Stimulated activated naive CD8-positive, alpha-beta T cell treated with anti-CD3 and anti-CD28 coated beads, Interleukin-15, amount 100 ng/mL, for 72 hours (primary cell): ENCODE results near the gene KDR.
A peak's percentile ranks its signal among the peaks of the same experiment; 100 is the strongest.

Experiments
- ATAC-seq: fragments of 150-1000 bp; cut with Tn5 transposase; 2 replicates; pipeline ENCODE4 v1.10.0; 2021; ENCODE audit warnings: mild to moderate bottlenecking, moderate library complexity
- DNase-seq, 2 donors: peaks; one replicate each; pipeline ENCODE4 v3.0.0; 2021 to 2022
- H3K27ac Mint-ChIP-seq, 2 donors: one replicate each; pipeline ENCODE4 v1.8.0; 2022; ENCODE audit warnings: mild to moderate bottlenecking in 2 of 2, mixed read lengths in 2 of 2, moderate library complexity in 2 of 2
- H3K27me3 Mint-ChIP-seq: one replicate; pipeline ENCODE4 v1.8.0; 2022; ENCODE audit warnings: mixed read lengths
- H3K4me1 Mint-ChIP-seq: one replicate; pipeline ENCODE4 v1.8.0; 2022; ENCODE audit warnings: mild to moderate bottlenecking, mixed read lengths
- H3K4me3 Mint-ChIP-seq, 2 donors: one replicate each; pipeline ENCODE4 v1.8.0; 2022; ENCODE audit warnings: mild to moderate bottlenecking in 2 of 2, mixed read lengths in 2 of 2, moderate library complexity in 1 of 2
- H3K9me3 Mint-ChIP-seq, 2 donors: one replicate each; pipeline ENCODE4 v1.8.0; 2022; ENCODE audit warnings: mixed read lengths in 2 of 2

KDR gene

DNA sequence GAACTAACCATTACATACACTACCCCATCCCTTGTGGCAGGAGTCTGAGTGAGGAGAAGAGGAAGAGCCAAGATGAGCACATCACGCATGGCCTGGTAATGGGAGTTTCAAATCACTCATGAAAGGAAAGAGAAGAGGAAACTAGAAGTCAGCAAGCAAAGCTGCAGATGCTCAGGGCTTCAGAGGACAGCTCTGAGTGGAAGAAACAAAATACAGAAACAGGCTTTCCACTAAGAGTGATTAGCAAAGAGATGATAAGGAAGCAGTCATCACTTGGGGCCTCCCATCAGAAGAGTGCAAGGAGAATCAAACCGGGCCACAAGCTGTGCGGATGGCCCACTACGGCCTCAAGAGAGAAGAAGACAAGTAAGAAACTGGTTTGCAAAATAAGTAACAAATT, 25.6 kb downstream of the KDR start:
- H3K27ac Mint-ChIP-seq: no peak overlapping the region
- no peak for ATAC-seq
- no peaks in the 10 kb centered on the region for H3K9me3 Mint-ChIP-seq
- peaks cover 7% of the 10 kb centered on the region for H3K27me3 Mint-ChIP-seq
- no peaks in the 10 kb centered on the region for H3K4me1 Mint-ChIP-seq
- DNase-seq: no peak
- H3K4me3 Mint-ChIP-seq: no peak overlapping the region

DNA sequence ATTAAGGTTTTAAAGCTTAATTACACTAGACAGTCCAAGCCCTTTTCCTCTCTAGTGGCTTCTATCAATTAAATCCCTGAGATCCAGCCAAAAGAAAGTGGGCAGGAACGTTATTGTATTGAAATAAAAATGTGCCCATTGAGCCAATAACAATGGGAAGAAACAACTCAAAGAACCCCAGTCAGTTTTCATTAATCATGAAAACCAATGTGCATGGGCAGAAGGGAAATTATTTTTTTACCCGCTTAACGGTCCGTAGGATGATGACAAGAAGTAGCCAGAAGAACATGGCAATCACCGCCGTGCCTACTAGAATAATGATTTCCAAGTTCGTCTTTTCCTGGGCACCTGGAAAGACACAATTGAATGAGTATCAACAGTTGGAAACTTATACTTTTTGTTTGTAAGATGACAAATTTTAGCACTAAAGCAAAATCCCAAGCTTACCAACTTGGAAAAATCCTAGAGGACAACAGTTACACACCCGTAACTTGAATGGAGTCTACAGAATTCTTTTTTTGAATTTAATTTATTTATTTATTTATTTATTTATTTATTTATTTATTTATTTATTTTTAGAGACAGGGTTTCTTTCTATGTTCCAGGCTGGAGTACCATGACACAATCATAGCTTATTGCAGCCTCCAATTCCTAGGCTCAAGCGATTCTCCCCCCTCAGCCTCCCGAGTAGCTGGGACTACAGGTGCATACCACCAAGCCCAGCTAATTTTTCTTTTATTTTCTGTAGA, 26.8 kb downstream of the KDR start:
- Mint-ChIP-seq H3K27me3 (peaks cover 12% of the 10 kb centered on the region), H3K27ac (no peak overlapping the region), H3K4me1 (no peaks in the 10 kb centered on the region), H3K4me3 (no peak overlapping the region), H3K9me3 (no peaks in the 10 kb centered on the region)
- ATAC-seq (no peak), DNase-seq (no peak)

DNA sequence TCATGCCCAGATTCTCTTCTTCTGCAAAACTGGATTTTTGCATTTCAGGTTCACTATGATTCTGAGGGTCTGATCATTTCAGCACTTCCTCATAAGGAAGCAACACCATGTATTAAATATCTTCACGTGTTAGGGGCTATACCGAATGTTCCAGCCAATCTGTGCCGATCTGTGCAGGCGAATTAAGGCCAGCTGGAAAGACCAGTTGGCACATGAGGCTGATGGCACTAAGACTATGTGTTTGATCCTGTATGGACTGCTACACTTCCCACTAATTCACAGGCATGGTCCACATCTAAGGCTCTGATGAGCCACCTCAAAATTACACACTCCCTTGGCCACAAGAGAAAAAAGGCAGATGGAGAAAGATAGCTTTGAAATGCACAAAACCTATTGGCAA, 28.8 kb downstream of the KDR start:
- DNase-seq (no peak), ATAC-seq (no peak)
- H3K27ac Mint-ChIP-seq: no peak overlapping the region
- H3K27me3 Mint-ChIP-seq: peaks cover 12% of the 10 kb centered on the region
- no peaks in the 10 kb centered on the region for H3K9me3 Mint-ChIP-seq
- H3K4me3 Mint-ChIP-seq: no peak overlapping the region
- H3K4me1 Mint-ChIP-seq: no peaks in the 10 kb centered on the region

DNA sequence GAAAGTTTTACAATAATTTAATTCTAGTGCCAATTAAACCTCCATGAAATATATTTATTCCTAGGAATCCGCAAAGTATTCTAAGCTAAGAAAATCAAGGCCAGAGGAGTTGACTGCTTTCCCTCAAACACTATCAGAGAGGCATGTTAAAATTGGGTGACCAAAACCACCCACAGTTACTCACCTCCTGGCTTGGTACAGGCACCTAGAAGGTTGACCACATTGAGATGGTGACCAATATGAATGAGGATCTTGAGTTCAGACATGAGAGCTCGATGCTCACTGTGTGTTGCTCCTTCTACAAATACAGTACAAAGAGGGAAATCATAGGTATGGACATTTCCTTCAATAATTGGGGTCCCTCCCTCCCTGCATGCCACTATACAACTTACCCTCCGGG, 29.4 kb downstream of the KDR start:
- Mint-ChIP-seq H3K4me1 (no peaks in the 10 kb centered on the region), H3K9me3 (no peaks in the 10 kb centered on the region), H3K27ac (no peak overlapping the region), H3K27me3 (peaks cover 12% of the 10 kb centered on the region), H3K4me3 (no peak overlapping the region)
- no peak for DNase-seq
- ATAC-seq: no peak

DNA sequence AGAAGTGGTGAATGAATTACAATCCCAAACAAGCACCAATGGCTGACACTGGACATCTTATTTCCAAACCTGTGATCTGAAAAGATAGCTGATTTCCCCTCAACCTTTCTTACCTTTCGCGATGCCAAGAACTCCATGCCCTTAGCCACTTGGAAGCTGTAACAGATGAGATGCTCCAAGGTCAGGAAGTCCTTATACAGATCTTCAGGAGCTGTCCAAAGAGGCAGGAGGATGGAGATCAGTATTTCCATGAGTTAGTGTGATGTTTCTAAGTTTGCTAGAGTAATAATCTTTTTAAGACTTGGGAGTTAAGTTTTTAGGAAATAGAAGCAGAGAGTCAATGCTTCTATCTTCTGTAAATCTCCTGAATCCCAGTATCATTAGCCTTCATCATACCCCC, 32.9 kb downstream of the KDR start:
- Mint-ChIP-seq H3K4me1 (peaks cover 5% of the 10 kb centered on the region), H3K4me3 (no peak overlapping the region), H3K9me3 (no peaks in the 10 kb centered on the region), H3K27me3 (peaks cover 13% of the 10 kb centered on the region), H3K27ac (no peak overlapping the region)
- DNase-seq (no peak), ATAC-seq (no peak)

DNA sequence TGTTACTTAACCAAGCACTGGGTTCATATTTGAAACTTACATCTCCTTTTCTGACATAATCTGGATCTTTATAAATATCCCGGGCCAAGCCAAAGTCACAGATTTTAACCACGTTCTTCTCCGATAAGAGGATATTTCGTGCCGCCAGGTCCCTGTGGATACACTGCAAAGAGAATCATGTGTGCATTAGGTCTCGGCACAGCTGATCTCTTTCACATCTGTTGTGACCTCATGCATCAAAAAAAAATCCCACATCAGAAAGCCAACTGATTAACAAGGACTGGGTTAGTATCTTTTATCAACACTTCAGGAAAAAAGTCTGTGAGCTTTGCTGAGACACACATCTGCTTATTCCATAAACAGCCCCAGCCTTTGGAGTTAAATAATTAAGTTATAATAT, 35.5 kb downstream of the KDR start:
- peaks cover 14% of the 10 kb centered on the region for H3K27me3 Mint-ChIP-seq

DNA sequence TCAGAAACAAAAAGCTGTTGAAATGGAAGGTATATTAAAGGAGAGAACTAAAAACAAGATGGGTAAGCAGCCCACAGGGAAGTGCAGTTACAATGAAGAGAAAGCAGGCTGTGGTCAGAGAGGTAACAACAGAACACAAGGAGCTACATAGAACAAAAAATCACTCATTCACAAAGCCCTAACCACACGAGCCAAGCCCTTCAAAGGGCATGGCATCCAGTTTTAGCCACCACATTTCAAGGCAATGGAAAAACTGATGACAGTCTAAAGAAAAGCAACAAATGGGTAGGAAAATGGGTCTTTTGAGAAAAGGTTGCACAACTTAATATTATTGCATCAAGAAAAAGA, 37.5 kb downstream of the KDR start:
- Mint-ChIP-seq H3K9me3 (no peaks in the 10 kb centered on the region), H3K27ac (no peak overlapping the region), H3K4me1 (peaks cover 6% of the 10 kb centered on the region), H3K4me3 (no peak overlapping the region), H3K27me3 (peaks cover 7% of the 10 kb centered on the region)
- DNase-seq (no peak), ATAC-seq (no peak)

More for the DNA sequence above, 35.5 kb downstream of the KDR start:
- no peak overlapping the region for H3K27ac Mint-ChIP-seq
- DNase-seq (no peak), ATAC-seq (no peak)
- H3K4me1 Mint-ChIP-seq: peaks cover 6% of the 10 kb centered on the region
- no peak overlapping the region for H3K4me3 Mint-ChIP-seq
- no peaks in the 10 kb centered on the region for H3K9me3 Mint-ChIP-seq

DNA sequence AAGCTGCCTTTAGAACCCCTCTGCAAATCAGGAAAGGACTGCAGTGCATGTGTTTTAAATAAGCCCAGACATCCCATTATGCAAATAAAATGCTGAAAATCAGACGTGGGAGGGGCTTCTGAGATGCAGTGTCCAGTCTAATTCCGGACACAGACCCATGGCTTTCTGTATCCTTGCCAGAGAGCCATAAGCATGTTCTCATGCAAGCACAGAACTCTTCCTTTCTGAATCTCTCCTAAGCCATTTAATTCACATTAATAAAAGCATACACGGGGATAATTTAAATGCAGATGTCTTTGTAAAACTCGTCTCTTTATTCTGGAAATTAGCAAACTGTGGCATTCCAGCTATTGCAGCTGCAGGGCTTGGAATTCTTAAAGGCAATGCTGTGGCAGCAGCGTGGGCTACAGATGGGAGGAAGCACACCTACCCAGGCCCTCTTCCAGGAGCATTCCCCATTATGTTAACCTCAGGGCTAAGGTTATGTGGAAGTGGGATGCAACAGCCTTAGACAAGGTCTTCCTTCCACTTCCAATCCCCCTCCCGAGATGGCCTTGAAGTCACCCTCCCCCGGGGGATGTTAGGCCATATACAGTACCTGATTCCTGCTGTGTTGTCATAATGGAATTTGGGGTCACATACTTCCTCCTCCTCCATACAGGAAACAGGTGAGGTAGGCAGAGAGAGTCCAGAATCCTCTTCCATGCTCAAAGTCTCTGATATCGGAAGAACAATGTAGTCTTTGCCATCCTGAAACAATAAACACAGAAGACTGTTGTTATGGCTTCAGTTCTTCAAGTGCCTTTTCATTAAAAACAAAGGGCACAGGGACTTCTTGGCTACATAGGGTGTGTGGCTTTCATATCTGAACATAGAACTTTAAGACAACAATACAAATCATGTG, 38.1 kb downstream of the KDR start:
- H3K4me1 Mint-ChIP-seq: peaks cover 6% of the 10 kb centered on the region
- H3K9me3 Mint-ChIP-seq: no peaks in the 10 kb centered on the region
- no peak overlapping the region for H3K4me3 Mint-ChIP-seq
- DNase-seq: no peak
- H3K27ac Mint-ChIP-seq: no peak overlapping the region
- peaks cover 7% of the 10 kb centered on the region for H3K27me3 Mint-ChIP-seq
- ATAC-seq: no peak

DNA sequence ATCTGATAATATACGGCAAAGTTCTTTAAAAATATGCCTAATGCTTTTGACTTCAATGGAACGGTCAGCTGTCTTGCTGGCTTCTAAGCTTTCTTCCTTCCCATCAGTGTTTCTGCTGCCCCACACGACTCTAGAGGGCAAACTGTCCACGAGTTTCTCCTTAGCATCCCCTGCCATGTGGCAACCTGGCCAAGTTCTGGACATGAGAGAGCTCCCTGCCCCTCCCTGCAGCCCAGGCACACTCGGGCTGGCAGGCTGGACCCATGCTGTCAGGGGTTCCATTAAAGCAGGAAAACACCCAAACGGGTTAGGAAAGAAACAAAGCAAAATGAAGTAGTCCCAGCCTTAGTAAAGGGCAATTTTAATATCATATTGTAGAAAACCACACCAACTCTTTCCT, 38.8 kb downstream of the KDR start:
- ATAC-seq: no peak
- peaks cover 7% of the 10 kb centered on the region for H3K27me3 Mint-ChIP-seq
- no peaks in the 10 kb centered on the region for H3K9me3 Mint-ChIP-seq
- no peak overlapping the region for H3K4me3 Mint-ChIP-seq
- H3K27ac Mint-ChIP-seq: no peak overlapping the region
- H3K4me1 Mint-ChIP-seq: peaks cover 6% of the 10 kb centered on the region
- no peak for DNase-seq

DNA sequence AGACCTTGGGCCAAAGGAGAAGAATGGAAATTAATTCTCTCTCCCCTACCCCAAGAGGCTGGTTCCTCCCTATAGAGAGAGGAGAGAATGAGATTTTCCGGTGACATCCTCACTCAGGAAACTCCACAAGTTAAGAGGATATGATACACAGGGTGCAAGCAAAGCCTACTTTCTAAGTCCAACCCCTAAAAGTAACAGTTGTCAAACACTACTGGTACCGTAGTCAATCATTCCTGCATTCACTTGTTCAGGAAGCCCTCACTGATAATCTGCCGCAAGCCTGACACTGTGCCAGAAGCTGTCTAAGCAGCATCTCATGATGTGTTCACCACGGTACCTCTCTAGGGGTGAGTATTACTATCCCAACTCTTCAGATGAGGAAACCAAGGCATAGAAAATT, 41.7 kb downstream of the KDR start:
- no peaks in the 10 kb centered on the region for H3K9me3 Mint-ChIP-seq

DNA sequence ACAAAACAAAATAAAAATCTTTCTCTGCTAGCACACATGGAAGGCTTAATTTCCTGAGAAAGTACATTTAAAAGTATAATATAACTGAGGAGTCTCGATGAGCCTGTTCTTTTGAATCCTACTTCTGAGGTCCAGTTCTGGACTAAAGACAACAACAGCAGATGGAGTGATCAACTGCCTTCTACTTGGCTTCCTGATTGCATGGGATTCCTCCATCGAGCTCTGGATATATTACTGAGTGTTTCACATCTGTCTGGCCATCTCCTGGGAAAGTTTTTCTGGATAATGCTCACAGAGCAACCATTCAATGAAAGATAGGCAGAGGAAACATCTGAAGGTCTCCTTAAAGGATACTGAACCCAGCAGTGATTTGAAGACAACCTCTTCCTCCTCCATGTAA, 42.6 kb downstream of the KDR start:
- Mint-ChIP-seq H3K4me3 (no peak overlapping the region), H3K9me3 (no peaks in the 10 kb centered on the region), H3K27me3 (peaks cover 26% of the 10 kb centered on the region), H3K4me1 (peaks cover 3% of the 10 kb centered on the region), H3K27ac (no peak overlapping the region)
- ATAC-seq: no peak
- no peak for DNase-seq

More for the DNA sequence above, 41.7 kb downstream of the KDR start:
- ATAC-seq: no peak
- no peak overlapping the region for H3K27ac Mint-ChIP-seq
- H3K27me3 Mint-ChIP-seq: peaks cover 25% of the 10 kb centered on the region
- peaks cover 6% of the 10 kb centered on the region for H3K4me1 Mint-ChIP-seq
- DNase-seq: no peak
- H3K4me3 Mint-ChIP-seq: no peak overlapping the region

DNA sequence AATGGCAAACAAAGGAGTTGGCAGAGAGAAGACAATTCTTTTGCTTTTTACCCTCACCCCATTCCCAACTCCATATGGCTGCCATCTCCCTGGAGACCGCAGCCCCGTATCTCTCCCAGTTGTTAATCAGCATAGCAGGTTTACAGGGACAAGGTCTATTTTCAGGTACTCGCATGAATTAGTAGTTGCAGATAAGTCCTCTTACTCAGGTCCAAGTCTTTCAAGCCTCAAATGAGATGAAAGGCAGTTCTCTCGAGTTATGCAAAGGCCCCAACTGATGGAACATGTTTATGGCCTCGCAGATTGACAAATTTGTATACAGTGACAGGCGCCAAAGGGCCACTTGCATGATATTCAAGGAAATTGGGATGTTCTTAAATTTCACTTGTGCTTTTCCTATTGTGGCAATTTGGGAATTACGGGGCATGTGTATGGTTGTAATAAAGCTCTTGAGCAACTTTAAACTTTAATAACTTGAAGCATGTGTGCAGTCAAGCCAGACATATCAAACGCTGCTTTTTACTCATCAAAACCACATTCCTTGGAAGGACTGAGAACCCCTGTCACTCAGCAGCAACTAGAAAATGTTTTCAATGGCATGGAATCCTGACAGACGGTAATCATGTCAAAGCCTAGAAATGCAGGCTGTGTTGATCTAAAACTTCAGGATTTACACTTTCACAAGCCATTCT, 45.1 kb downstream of the KDR start:
- peaks cover 11% of the 10 kb centered on the region for H3K4me1 Mint-ChIP-seq
- no peaks in the 10 kb centered on the region for H3K9me3 Mint-ChIP-seq
- ATAC-seq (no peak), DNase-seq (no peak)
- H3K4me3 Mint-ChIP-seq: no peak overlapping the region
- H3K27me3 Mint-ChIP-seq: peaks cover 18% of the 10 kb centered on the region
- no peak overlapping the region for H3K27ac Mint-ChIP-seq

DNA sequence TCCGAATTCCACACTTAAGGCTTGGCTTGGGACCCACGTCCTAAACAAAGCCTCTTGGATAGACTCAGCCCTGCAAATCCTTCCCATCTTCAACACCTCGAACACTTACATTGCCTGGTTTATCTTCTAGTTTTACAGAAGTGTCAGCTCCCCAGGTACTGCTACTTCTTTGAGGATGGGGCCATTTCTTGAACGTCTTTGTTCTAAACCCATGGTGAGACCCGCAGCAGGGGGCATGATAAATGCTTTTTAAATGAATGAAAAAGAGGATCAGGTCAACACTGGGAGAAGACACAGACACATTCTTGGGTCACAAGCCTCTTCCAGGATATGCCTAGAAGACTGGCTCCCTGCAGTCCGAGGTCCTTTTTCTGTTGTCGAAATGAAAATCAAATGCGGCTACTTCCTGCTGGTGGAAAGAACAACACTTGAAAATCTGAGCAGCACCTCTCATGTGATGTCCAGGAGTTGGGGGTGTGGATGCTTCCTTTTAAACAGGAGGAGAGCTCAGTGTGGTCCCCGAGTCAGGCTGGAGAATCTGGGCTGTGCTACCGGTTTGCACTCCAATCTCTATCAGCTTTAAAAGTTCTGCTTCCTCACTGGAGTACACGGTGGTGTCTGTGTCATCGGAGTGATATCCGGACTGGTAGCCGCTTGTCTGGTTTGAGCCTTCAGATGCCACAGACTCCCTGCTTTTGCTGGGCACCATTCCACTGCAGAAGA, 45.8 kb downstream of the KDR start:
- Mint-ChIP-seq H3K4me1 (peaks cover 13% of the 10 kb centered on the region), H3K27ac (no peak overlapping the region), H3K9me3 (no peaks in the 10 kb centered on the region), H3K4me3 (no peak overlapping the region), H3K27me3 (peaks cover 20% of the 10 kb centered on the region)
- DNase-seq (no peak), ATAC-seq (no peak)

DNA sequence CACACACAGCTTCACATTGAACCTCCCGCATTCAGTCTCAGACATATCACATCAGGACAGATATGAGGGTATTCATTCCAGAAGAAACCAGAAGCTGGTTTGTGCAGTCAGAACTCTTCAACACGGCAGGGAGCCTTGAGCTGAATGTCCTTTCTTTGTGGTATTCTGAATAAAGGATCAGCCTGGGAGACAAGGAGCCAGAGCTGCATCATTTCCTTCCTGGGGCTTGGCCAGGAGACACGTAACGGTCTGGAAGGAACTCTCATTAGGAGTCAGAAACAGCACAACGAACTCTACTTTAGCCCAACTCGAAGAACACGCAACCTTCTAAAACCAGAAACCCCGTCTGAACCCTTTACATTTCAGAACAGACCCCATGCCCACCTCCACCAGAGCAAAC, 46.4 kb downstream of the KDR start:
- ATAC-seq (no peak), DNase-seq (no peak)
- Mint-ChIP-seq H3K27me3 (peaks cover 25% of the 10 kb centered on the region), H3K9me3 (no peaks in the 10 kb centered on the region), H3K4me3 (no peak overlapping the region), H3K4me1 (peaks cover 13% of the 10 kb centered on the region), H3K27ac (no peak overlapping the region)

DNA sequence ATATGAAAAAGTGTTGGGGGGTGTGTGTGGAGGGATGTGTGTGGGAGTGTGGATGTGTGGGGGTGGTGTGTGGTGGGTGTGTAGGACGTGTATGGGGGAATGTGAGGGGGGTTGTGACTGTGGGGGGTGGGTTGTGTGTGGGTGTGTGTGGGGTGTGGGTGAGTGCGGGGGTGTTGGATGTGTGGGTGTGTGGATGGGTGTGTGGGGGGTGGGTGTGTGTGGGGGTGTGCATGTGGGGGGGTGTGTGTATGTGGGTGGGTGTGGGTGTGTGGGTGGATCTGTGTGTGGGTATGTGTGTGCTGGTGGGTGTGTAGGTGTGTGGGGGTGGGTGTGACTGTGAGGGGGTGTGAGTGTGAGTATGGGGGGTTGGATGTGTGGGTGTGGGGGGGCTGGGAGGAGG, 47.8 kb downstream of the KDR start:
- no peak for DNase-seq
- peak; percentile 51 for ATAC-seq
- H3K4me1 Mint-ChIP-seq: peaks cover 13% of the 10 kb centered on the region
- H3K27me3 Mint-ChIP-seq: peaks cover 25% of the 10 kb centered on the region
- no peaks in the 10 kb centered on the region for H3K9me3 Mint-ChIP-seq
- H3K27ac Mint-ChIP-seq: no peak overlapping the region
- no peak overlapping the region for H3K4me3 Mint-ChIP-seq
